K562 (cell line): ENCODE data around the gene MLX. TPM values are rescaled to one million over a fixed set of nuclear protein-coding genes. Genes with fewer than 3 reads are reported as not detected.

Experiments
- C11orf30 ChIP-seq: fragments of 450-650 bp; IDR thresholded peaks from 2 replicates; pipeline ENCODE4 v1.6.1; 2016; ENCODE audit warnings: low read depth, mild to moderate bottlenecking
- CREBBP ChIP-seq: IDR thresholded peaks from one replicate; pipeline ENCODE4 v1.6.1; 2012; ENCODE audit warnings: low read depth, mild to moderate bottlenecking, control low read depth, inconsistent platforms, low read length
- ELK3 ChIP-seq: fragments of 450-650 bp; formaldehyde crosslinking; IDR thresholded peaks from 2 replicates; pipeline ENCODE4 v1.4.0; 2020; ENCODE audit warnings: mild to moderate bottlenecking
- EP300 ChIP-seq: IDR thresholded peaks from 2 replicates; pipeline ENCODE4 v1.6.1; 2012; ENCODE audit warnings: low read length, improper control_type of control experiment
- EP400 ChIP-seq: fragments of 450-650 bp; IDR thresholded peaks from 2 replicates; pipeline ENCODE4 v1.6.1; 2017; ENCODE audit warnings: antibody characterized with exemption, mild to moderate bottlenecking, moderate library complexity
- HDAC8 ChIP-seq: fragments of 450-650 bp; IDR thresholded peaks from 2 replicates; pipeline ENCODE4 v1.6.1; 2016; ENCODE audit warnings: mild to moderate bottlenecking, missing genetic modification characterization, moderate library complexity, missing compliant biosample characterization
- HEY1 ChIP-seq: fragments of 250-450 bp; sonication (Bioruptor Pico); IDR thresholded peaks from 2 replicates; pipeline ENCODE4 v1.5.0; 2020; ENCODE audit warnings: mild to moderate bottlenecking, moderate library complexity, borderline replicate concordance
- NFATC3 ChIP-seq: fragments of 450-650 bp; IDR thresholded peaks from 2 replicates; pipeline ENCODE4 v1.6.1; 2017; ENCODE audit warnings: mild to moderate bottlenecking
- PTRF ChIP-seq: fragments of 450-650 bp; IDR thresholded peaks from 2 replicates; pipeline ENCODE4 v1.6.1; 2016; ENCODE audit warnings: mild to moderate bottlenecking, missing genetic modification characterization, missing compliant biosample characterization
- RHOXF2B ChIP-seq: fragments of 250-450 bp; sonication (Bioruptor Pico); conservative IDR thresholded peaks from 2 replicates; pipeline ENCODE4 v1.5.1; 2021
- SAP30 ChIP-seq: fragments of 200-600 bp; sonication (generic); IDR thresholded peaks from 2 replicates; pipeline ENCODE4 v1.6.1; 2012; ENCODE audit warnings: borderline replicate concordance, low read depth, mild to moderate bottlenecking, moderate library complexity, low read length, control low read depth, inconsistent platforms; ENCODE audit not compliant: insufficient read depth, poor library complexity, severe bottlenecking
- STAT5B ChIP-seq: fragments of 250-450 bp; sonication (Bioruptor Pico); IDR thresholded peaks from 2 replicates; pipeline ENCODE4 v1.8.0; 2021; ENCODE audit warnings: mild to moderate bottlenecking, inconsistent platforms
- ZNF121 ChIP-seq: sonication (generic); formaldehyde crosslinking; conservative IDR thresholded peaks from 2 replicates; pipeline ENCODE4 v1.8.0; 2022; ENCODE audit warnings: missing genetic modification reagents
- ZNF134 ChIP-seq: fragments of 250-450 bp; sonication (Bioruptor Pico); conservative IDR thresholded peaks from 2 replicates; pipeline ENCODE4 v1.4.0; 2020
- ZNF316 ChIP-seq: fragments of 450-650 bp; IDR thresholded peaks from 2 replicates; pipeline ENCODE4 v1.6.1; 2016
- ZNF395 ChIP-seq: fragments of 200-800 bp; sonication (Bioruptor generic); IDR thresholded peaks from 2 replicates; pipeline ENCODE4 v1.6.1; 2017; ENCODE audit warnings: missing genetic modification characterization, missing compliant biosample characterization
- ZNF583 ChIP-seq: fragments of 250-450 bp; sonication (Bioruptor Pico); IDR thresholded peaks from 2 replicates; pipeline ENCODE4 v1.4.0; 2020
- ZNF696 ChIP-seq: fragments of 250-450 bp; sonication (Bioruptor Pico); conservative IDR thresholded peaks from 2 replicates; pipeline ENCODE4 v1.4.0; 2020; ENCODE audit warnings: mild to moderate bottlenecking, moderate library complexity
- polyA plus RNA-seq, 8 experiments: library from polyadenylated mRNA; depleted of rRNA in 4 of 8; stranded (reverse) in 5 of 8; unstranded in 3 of 8; fragments of >200 nt; fragmentation: Nextera tagmentation in 2 of 8; fragmentation: Illumina TruSeq in 1 of 8; extraction: Ambion mirVana in 2 of 8; extraction: Trizol in 1 of 8; gene quantifications; 2 replicates each; pipeline versions ENCODE4 v1.2.1 to v1.2.3, GENCODE V29; 2011 to 2014; ENCODE audit warnings: inconsistent platforms in 1 of 8, missing spikeins in 1 of 8
- total RNA-seq, 7 experiments: library from RNA; depleted of rRNA in 6 of 7; stranded (reverse); fragments of >200 nt in 6 of 7; fragmentation: Illumina TruSeq in 2 of 7; extraction: Trizol in 2 of 7; gene quantifications; 2 replicates each; pipeline versions ENCODE4 v1.2.1 to v1.2.3, GENCODE V29; 2011 to 2021; ENCODE audit warnings: low replicate concordance in 1 of 7
- TF ChIP-seq, protein P1 (sequence below): fragments of 450-650 bp; IDR thresholded peaks from 2 replicates; pipeline ENCODE4 v1.6.1; 2018; ENCODE audit not compliant: partially characterized antibody
- TF ChIP-seq, protein P2 (sequence below): fragments of 250-450 bp; sonication (Bioruptor Pico); IDR thresholded peaks from 2 replicates; pipeline ENCODE4 v1.4.0; 2020; ENCODE audit warnings: mild to moderate bottlenecking, moderate library complexity, borderline replicate concordance

Gene MLX
- total and polyA plus RNA-seq, 9 of the 15 experiments (the other 6 are each of a cell fraction or from before 2014, with no cell fraction given), result 42.9 to 100 (median 58.9) TPM

DNA sequence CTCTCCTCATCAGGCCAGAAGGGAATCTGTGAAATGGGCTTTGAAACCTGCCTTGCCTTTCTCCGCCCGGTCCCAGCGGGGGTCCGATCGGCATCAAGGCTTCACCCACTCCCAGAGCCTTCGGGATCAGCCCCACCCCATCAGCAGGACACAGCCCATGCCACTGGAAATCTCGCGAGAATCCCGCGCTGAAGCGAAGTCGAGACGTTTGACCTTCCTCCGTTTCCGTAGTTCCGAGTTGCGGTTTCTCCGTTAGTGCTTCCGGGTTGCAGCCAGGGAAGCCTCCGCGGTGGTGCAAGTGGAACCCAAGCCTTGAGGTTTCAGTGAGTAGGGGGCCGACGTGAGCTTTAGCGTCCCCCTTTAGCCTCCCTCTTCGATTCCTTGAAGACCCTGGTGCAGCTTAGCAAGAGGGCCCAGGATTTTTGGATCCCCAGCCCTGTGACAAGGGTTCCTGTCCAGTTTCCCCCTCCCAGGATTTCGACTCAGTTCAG lies 5.0 kb upstream of the MLX start, which contains the start of gene COASY (continued):
- TF ChIP-seq CREBBP (no peak), NFATC3 (no peak), ZNF696 (no peak), SAP30 (peak; percentile 70), ELK3 (CRISPR knock-in tag) (no peak), ZNF316 (no peak), ZNF395 (CRISPR knock-in tag) (no peak; the same call in 1 of the 2 replicates), C11orf30 (peak; percentile 94), ZNF583 (CRISPR knock-in tag) (no peak), RHOXF2B (no peak), HEY1 (CRISPR knock-in tag) (no peak), HDAC8 (no peak), EP400 (peak; percentile 81), ZNF121 (CRISPR knock-in tag) (no peak), STAT5B (CRISPR knock-in tag) (no peak), ZNF134 (CRISPR knock-in tag) (no peak), PTRF (tag) (no peak), EP300 (peak; percentile 72; the same call in 1 of the 2 replicates)
- TF ChIP-seq, protein P1, sequence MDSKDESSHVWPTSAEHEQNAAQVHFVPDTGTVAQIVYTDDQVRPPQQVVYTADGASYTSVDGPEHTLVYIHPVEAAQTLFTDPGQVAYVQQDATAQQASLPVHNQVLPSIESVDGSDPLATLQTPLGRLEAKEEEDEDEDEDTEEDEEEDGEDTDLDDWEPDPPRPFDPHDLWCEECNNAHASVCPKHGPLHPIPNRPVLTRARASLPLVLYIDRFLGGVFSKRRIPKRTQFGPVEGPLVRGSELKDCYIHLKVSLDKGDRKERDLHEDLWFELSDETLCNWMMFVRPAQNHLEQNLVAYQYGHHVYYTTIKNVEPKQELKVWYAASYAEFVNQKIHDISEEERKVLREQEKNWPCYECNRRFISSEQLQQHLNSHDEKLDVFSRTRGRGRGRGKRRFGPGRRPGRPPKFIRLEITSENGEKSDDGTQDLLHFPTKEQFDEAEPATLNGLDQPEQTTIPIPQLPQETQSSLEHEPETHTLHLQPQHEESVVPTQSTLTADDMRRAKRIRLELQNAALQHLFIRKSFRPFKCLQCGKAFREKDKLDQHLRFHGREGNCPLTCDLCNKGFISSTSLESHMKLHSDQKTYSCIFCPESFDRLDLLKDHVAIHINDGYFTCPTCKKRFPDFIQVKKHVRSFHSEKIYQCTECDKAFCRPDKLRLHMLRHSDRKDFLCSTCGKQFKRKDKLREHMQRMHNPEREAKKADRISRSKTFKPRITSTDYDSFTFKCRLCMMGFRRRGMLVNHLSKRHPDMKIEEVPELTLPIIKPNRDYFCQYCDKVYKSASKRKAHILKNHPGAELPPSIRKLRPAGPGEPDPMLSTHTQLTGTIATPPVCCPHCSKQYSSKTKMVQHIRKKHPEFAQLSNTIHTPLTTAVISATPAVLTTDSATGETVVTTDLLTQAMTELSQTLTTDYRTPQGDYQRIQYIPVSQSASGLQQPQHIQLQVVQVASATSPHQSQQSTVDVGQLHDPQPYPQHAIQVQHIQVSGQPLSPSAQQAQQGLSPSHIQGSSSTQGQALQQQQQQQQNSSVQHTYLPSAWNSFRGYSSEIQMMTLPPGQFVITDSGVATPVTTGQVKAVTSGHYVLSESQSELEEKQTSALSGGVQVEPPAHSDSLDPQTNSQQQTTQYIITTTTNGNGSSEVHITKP, result no peak
- TF ChIP-seq, protein P2, sequence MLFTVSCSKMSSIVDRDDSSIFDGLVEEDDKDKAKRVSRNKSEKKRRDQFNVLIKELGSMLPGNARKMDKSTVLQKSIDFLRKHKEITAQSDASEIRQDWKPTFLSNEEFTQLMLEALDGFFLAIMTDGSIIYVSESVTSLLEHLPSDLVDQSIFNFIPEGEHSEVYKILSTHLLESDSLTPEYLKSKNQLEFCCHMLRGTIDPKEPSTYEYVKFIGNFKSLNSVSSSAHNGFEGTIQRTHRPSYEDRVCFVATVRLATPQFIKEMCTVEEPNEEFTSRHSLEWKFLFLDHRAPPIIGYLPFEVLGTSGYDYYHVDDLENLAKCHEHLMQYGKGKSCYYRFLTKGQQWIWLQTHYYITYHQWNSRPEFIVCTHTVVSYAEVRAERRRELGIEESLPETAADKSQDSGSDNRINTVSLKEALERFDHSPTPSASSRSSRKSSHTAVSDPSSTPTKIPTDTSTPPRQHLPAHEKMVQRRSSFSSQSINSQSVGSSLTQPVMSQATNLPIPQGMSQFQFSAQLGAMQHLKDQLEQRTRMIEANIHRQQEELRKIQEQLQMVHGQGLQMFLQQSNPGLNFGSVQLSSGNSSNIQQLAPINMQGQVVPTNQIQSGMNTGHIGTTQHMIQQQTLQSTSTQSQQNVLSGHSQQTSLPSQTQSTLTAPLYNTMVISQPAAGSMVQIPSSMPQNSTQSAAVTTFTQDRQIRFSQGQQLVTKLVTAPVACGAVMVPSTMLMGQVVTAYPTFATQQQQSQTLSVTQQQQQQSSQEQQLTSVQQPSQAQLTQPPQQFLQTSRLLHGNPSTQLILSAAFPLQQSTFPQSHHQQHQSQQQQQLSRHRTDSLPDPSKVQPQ, result no peak
